ENCODE results near the gene ZNF584.
"Not testable (repeated sequence)": the region's sequence is repeated elsewhere in the genome, so short reads cannot be mapped to it uniquely, and the experiment has no call there.

ZNF584 gene

GRCh38 chr19:58408152-58409009, at the start of gene ZNF584:
TSS of gene ZNF584 (plus strand) at chr19:58408649. CDS start at chr19:58409148, 499 bp downstream.
- DNase-seq (ENCODE audit: low read depth in 2 of 2): peak; percentile 91 to 92

- DNase-seq (ENCODE audit: low read depth in 2 of 2): no peak
These were observed 46.6 kb upstream of the ZNF584 start for GRCh38 chr19:58361900-58362271.

- peak; percentile 88 to 89 for DNase-seq (ENCODE audit: low read depth in 2 of 2)
These were observed 46.0 kb upstream of the ZNF584 start, which contains the start of gene ZNF497 for GRCh38 chr19:58362272-58362994. TSS of gene ZNF497 (minus strand) at chr19:58362751. CDS start at chr19:58357635, 5,116 bp downstream.

GRCh38 chr19:58364146-58364545, 44.3 kb upstream of the ZNF584 start:
- DNase-seq (ENCODE audit: low read depth in 2 of 2): no peak

GRCh38 chr19:58366585-58367430, 41.6 kb upstream of the ZNF584 start:
- DNase-seq (ENCODE audit: low read depth in 2 of 2): no peak

GRCh38 chr19:58367698-58368454, 40.6 kb upstream of the ZNF584 start:
- no peak for DNase-seq (ENCODE audit: low read depth in 2 of 2)

GRCh38 chr19:58368561-58369360, 39.7 kb upstream of the ZNF584 start:
- DNase-seq (ENCODE audit: low read depth in 2 of 2): no peak

GRCh38 chr19:58372311-58373133, 35.9 kb upstream of the ZNF584 start:
- DNase-seq (ENCODE audit: low read depth in 2 of 2): no peak

GRCh38 chr19:58374200-58374599, 34.2 kb upstream of the ZNF584 start:
- DNase-seq (ENCODE audit: low read depth in 2 of 2): no peak

- DNase-seq (ENCODE audit: low read depth in 2 of 2): not testable (repeated sequence)
These were observed 31.7 kb upstream of the ZNF584 start for GRCh38 chr19:58376724-58377123.

- DNase-seq (ENCODE audit: low read depth in 2 of 2): no peak
These were observed 29.2 kb upstream of the ZNF584 start for GRCh38 chr19:58379246-58379645.

GRCh38 chr19:58380037-58380661, 28.3 kb upstream of the ZNF584 start:
- DNase-seq (ENCODE audit: low read depth in 2 of 2): no peak

- peak; percentile 100 for DNase-seq (ENCODE audit: low read depth in 2 of 2)
These were observed 27.6 kb upstream of the ZNF584 start, which contains the start of gene ZNF837 for GRCh38 chr19:58380662-58381459. TSS of gene ZNF837 (minus strand) at chr19:58381030. CDS start at chr19:58369332, 11,698 bp downstream.

- no peak for DNase-seq (ENCODE audit: low read depth in 2 of 2)
These were observed 26.8 kb upstream of the ZNF584 start for GRCh38 chr19:58381460-58382212.

- no peak for DNase-seq (ENCODE audit: low read depth in 2 of 2)
These were observed 25.3 kb upstream of the ZNF584 start for GRCh38 chr19:58382997-58383603.

- DNase-seq (ENCODE audit: low read depth in 2 of 2): no peak
These were observed 23.0 kb upstream of the ZNF584 start for GRCh38 chr19:58385313-58385890.

All from fibroblast of skin of left quadriceps (primary cell).